Choroid plexus epithelial cell (primary cell): ENCODE measurements around the gene PDIA5.

ENCODE experiments used
- DNase-seq: peaks from one replicate; pipeline ENCODE4 v3.0.0-alpha.2; 2010; ENCODE audit warnings: low read depth
- H3K4me3 ChIP-seq: 2 replicates; pipeline ENCODE4 v1.5.1; 2011; ENCODE audit warnings: low read depth, mild to moderate bottlenecking, control low read depth, low read length, moderate library complexity
- TF ChIP-seq, protein P1 (sequence below): conservative IDR thresholded peaks from 2 replicates; pipeline ENCODE4 v1.5.1; 2011; ENCODE audit warnings: low read depth, mild to moderate bottlenecking, control low read depth, inconsistent platforms, low read length, moderate library complexity

PDIA5 gene

DNA sequence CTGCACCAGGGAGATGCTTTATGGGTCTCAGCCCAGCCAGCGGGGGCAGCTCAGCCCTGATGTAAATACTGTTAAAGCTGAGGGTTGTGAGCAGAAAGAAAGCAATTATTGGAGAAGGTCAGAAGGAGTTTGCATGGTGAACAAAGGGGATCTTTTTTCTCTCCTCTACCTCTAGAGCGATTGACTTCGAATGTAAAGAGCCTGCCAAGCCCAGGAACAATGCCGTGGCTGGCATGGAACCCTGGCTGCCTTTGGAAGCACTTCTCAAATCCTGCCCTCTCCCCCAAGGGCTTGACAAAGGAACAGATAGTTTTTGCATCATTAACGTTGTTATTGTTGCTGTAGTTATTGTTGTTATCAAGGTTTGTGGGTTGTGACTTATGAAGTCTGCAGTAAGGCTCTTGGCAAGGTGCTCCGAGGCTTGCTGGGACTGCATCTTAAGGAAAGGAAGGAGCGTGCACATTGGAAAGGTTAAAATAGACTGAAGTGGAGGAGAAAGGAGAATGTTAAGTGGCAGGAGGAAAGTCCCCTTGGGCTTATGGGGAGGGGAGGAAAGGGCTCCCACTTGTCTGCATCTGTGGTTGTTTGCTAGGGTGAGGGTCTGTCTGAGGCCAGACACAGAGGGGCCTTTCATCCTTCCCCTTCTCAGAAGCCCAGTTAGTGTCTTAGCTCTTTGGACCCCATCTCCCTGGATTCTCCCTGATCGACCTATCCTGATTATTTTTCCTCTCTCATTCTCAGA, 16.7 kb downstream of the PDIA5 start:
- no peak overlapping the region for H3K4me3 ChIP-seq
- TF ChIP-seq, protein P1, sequence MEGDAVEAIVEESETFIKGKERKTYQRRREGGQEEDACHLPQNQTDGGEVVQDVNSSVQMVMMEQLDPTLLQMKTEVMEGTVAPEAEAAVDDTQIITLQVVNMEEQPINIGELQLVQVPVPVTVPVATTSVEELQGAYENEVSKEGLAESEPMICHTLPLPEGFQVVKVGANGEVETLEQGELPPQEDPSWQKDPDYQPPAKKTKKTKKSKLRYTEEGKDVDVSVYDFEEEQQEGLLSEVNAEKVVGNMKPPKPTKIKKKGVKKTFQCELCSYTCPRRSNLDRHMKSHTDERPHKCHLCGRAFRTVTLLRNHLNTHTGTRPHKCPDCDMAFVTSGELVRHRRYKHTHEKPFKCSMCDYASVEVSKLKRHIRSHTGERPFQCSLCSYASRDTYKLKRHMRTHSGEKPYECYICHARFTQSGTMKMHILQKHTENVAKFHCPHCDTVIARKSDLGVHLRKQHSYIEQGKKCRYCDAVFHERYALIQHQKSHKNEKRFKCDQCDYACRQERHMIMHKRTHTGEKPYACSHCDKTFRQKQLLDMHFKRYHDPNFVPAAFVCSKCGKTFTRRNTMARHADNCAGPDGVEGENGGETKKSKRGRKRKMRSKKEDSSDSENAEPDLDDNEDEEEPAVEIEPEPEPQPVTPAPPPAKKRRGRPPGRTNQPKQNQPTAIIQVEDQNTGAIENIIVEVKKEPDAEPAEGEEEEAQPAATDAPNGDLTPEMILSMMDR, result no peak
- no peak for DNase-seq

DNA sequence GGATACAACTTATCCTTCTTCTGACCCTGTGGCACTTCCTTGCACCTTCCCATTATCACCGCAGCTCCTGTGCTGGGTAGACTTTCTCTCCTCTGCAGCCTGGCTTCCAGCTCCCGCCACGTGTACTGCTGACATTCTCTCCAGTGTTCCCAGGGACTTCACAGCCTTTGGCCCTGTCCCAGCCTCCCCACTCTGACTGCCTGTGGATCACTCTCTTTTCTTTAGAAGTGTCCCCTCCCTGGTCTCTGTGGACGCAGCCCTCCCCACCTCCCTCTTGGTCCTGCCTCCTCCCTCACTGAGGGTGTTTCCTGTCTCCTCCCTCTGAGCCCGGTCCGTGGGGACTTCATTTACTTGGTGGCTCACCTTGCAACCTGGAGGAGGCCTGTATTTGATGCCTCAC, 17.4 kb downstream of the PDIA5 start:
- no peak for DNase-seq
- TF ChIP-seq, protein P1, result no peak
- no peak overlapping the region for H3K4me3 ChIP-seq

DNA sequence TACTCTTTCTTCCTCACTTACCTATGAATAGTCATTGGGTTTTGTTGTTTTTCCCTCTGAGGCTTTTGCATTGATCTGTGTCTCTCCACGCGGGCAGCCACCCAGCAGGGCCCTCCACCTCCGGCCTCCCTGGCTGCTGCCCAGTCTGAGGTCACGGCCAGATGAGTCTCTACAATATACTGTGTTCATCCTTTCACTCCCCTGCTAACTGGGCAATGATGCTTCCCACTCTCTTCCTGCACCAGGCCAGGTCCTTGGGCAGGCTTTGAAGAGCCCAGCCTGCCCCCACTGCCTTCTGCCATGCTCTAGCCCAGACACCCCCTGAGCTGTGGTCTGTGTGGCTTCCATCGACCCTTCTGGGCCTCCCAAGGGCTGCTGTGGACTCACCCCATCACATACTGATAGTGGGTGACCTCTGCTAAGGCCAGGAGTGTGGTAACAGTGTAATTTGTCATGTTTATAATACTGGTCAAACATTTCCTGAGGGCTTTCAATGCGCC, 18.0 kb downstream of the PDIA5 start:
- TF ChIP-seq, protein P1, result no peak
- H3K4me3 ChIP-seq, result no peak overlapping the region
- DNase-seq, result peak; percentile 37

DNA sequence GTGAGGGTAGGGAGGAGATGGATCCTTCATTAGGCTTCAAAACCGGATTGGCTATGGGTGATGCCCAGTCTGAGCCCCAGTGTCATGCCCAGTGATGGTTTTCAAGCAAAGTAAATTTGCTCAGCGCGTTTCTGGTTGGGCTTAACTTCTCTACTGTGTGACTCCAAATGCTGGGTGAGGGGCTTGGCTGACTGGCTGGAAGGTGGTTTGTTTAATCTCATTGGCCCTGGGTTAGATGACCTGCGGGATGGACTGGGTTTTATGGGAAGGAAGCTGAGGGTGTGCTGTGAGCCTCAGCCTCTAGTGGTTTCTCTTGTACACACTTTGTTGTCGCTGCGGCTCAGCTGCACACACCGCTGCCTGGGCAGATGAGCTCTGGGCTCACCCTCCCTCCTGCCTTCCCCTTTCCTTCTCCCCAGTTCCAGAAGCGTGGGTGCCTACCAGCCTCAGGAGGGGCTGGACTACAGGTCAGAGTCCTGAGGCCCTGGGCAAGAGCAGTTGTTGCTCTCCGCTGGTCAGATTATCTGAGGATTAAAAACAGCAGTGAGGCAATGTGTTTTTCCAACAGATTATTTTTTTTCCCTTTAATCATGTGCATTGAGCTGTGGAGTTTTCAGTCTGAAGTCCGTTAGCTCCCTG, 18.6 kb downstream of the PDIA5 start:
- TF ChIP-seq, protein P1, result peak; percentile 23
- no peak overlapping the region for H3K4me3 ChIP-seq
- DNase-seq, result no peak

DNA sequence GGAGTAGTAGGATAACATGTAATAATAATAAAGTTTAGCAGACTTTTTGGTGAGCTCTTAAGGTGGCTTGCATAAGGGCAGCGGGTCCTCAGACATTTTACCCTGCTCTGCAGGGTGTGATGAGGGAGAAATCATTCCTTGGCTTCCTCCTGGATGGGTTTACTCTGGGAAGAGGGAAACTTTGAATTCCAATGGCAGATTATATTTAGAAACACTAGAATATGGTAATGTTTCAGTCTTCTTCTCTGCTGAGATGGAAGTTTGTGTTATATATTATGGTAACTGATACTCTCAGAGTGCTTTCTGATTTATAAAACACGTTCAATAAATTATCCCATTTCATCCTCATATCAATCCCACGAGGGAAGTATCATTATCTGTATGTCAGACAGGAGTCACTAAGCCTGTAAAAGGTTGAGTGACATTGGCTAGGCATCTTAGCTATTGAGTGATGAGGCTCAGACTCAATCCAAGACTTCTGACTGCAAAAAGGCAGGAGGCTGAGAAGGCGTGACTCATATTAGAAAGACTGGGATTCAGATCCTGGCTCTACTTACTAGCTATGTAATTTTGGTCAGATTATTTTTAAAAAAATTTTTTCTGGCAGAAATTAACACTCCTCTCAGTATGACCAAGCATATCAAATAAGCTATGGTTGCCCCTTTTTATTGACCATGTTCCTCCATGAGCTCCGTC, 19.3 kb downstream of the PDIA5 start:
- no peak overlapping the region for H3K4me3 ChIP-seq
- no peak for DNase-seq
- TF ChIP-seq, protein P1, result no peak

DNA sequence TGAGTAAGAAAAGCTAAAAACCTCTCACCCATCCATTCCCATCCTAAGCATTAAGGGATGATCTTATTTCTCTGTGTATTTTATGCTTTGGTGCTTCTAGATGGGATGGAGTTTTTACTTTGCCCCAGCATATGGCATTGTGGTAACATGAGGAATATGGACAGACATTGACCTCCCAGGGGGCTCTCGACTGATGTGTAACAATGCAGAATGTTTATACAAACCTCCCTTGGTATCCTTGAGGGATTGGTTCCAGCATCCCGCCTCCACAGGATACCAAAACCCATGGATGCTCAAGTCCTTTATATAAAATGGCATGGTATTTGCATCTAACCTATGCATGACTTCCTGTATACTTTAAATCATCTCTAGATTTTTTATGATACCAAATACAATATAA, 21.6 kb downstream of the PDIA5 start:
- DNase-seq, result no peak
- TF ChIP-seq, protein P1, result no peak
- no peak overlapping the region for H3K4me3 ChIP-seq
